ENCODE results near the gene LRBA.
"Not testable (repeated sequence)": the region's sequence is repeated elsewhere in the genome, so short reads cannot be mapped to it uniquely, and the experiment has no call there.

Gene LRBA

GRCh38 chr4:150570862-150571261 is 444.2 kb downstream of the LRBA start:
- H3K27me3 ChIP-seq (ENCODE audit: control insufficient read depth in 1 of 2, insufficient read depth in 2 of 2, low read length in 2 of 2): no peaks in the 10 kb centered on the region
- peaks cover 15% of the 10 kb centered on the region for H3K4me1 ChIP-seq (ENCODE audit: insufficient read depth, low read length)
- H3K27ac ChIP-seq (ENCODE audit: low read depth, low read length): peak overlapping the region; percentile 42
- H3K9ac ChIP-seq (ENCODE audit: low read length): no peak overlapping the region
- no peaks in the 10 kb centered on the region for H3K36me3 ChIP-seq (ENCODE audit: insufficient read depth, low read length)
- no peak overlapping the region for H3K4me3 ChIP-seq (ENCODE audit: low read depth in 1 of 2, low read length in 2 of 2)
- H3K9me3 ChIP-seq (ENCODE audit: low read length): no peaks in the 10 kb centered on the region

GRCh38 chr4:150569998-150570535 is 445.0 kb downstream of the LRBA start:
- H3K36me3 ChIP-seq (ENCODE audit: insufficient read depth, low read length): no peaks in the 10 kb centered on the region
- peaks cover 15% of the 10 kb centered on the region for H3K4me1 ChIP-seq (ENCODE audit: insufficient read depth, low read length)
- no peaks in the 10 kb centered on the region for H3K27me3 ChIP-seq (ENCODE audit: control insufficient read depth in 1 of 2, insufficient read depth in 2 of 2, low read length in 2 of 2)
- no peak overlapping the region for H3K4me3 ChIP-seq (ENCODE audit: low read depth in 1 of 2, low read length in 2 of 2)
- H3K9ac ChIP-seq (ENCODE audit: low read length): no peak overlapping the region
- H3K27ac ChIP-seq (ENCODE audit: low read depth, low read length): peak overlapping the region; percentile 70
- H3K9me3 ChIP-seq (ENCODE audit: low read length): no peaks in the 10 kb centered on the region

GRCh38 chr4:150569384-150569987 is 445.6 kb downstream of the LRBA start:
- Histone ChIP-seq H3K36me3 (ENCODE audit: insufficient read depth, low read length) (no peaks in the 10 kb centered on the region), H3K9ac (ENCODE audit: low read length) (no peak overlapping the region), H3K9me3 (ENCODE audit: low read length) (no peaks in the 10 kb centered on the region), H3K4me3 (ENCODE audit: low read depth in 1 of 2, low read length in 2 of 2) (no peak overlapping the region), H3K27ac (ENCODE audit: low read depth, low read length) (peak overlapping the region; percentile 70), H3K4me1 (ENCODE audit: insufficient read depth, low read length) (peaks cover 15% of the 10 kb centered on the region), H3K27me3 (ENCODE audit: control insufficient read depth in 1 of 2, insufficient read depth in 2 of 2, low read length in 2 of 2) (no peaks in the 10 kb centered on the region)

DNA sequence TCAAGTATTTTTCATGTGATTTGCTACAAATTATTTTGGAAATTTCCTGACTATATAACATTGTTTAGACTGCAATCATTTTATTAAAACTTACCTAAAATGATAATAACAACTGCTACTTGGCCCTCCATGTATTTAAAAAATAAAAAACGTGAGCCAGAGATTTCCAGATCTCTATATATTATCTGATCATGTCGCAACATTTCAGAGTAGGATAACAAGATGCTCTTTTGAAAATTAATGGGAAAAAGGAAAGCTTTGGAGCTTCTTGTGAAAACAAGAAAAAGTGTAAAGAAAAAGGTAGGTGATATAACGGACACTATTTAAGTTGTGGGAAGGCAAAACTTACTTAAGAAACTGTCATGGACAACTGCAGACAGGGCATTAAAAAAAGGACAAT is 448.0 kb downstream of the LRBA start:
- Histone ChIP-seq H3K27me3 (ENCODE audit: control insufficient read depth in 1 of 2, insufficient read depth in 2 of 2, low read length in 2 of 2) (no peaks in the 10 kb centered on the region), H3K4me3 (ENCODE audit: low read depth in 1 of 2, low read length in 2 of 2) (no peak overlapping the region), H3K27ac (ENCODE audit: low read depth, low read length) (no peak overlapping the region), H3K9ac (ENCODE audit: low read length) (no peak overlapping the region), H3K4me1 (ENCODE audit: insufficient read depth, low read length) (peaks cover 18% of the 10 kb centered on the region), H3K9me3 (ENCODE audit: low read length) (no peaks in the 10 kb centered on the region), H3K36me3 (ENCODE audit: insufficient read depth, low read length) (no peaks in the 10 kb centered on the region)

GRCh38 chr4:150564967-150565366 is 450.1 kb downstream of the LRBA start:
- H3K9me3 ChIP-seq (ENCODE audit: low read length); H3K4me3 ChIP-seq (ENCODE audit: low read depth in 1 of 2, low read length in 2 of 2); H3K9ac ChIP-seq (ENCODE audit: low read length); H3K27ac ChIP-seq (ENCODE audit: low read depth, low read length); H3K36me3 ChIP-seq (ENCODE audit: insufficient read depth, low read length); H3K4me1 ChIP-seq (ENCODE audit: insufficient read depth, low read length); H3K27me3 ChIP-seq (ENCODE audit: control insufficient read depth in 1 of 2, insufficient read depth in 2 of 2, low read length in 2 of 2): not testable (repeated sequence)

DNA sequence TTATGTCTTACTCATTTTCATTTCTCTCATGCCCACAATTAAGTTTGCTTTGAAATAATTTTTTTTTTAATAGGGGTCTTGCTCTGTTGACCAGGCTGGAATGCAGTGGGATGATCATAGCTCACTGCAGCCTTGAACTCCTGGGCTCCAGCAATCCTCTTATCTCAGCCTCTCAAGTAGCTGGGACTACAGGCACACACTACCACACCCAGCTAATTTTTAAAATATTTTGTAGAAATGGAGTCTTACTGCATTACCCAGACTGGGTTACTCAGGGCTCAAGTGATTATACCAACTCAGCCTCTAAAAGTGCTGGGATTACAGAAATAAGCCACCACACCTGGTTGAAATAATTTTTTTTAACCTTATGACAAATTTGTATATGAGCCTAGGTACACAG is 452.3 kb downstream of the LRBA start:
- no peaks in the 10 kb centered on the region for H3K36me3 ChIP-seq (ENCODE audit: insufficient read depth, low read length)
- H3K27me3 ChIP-seq (ENCODE audit: control insufficient read depth in 1 of 2, insufficient read depth in 2 of 2, low read length in 2 of 2): no peaks in the 10 kb centered on the region
- H3K4me3 ChIP-seq (ENCODE audit: low read depth in 1 of 2, low read length in 2 of 2): no peak overlapping the region
- H3K9me3 ChIP-seq (ENCODE audit: low read length): no peaks in the 10 kb centered on the region
- no peak overlapping the region for H3K9ac ChIP-seq (ENCODE audit: low read length)
- H3K4me1 ChIP-seq (ENCODE audit: insufficient read depth, low read length): peaks cover 6% of the 10 kb centered on the region
- no peak overlapping the region for H3K27ac ChIP-seq (ENCODE audit: low read depth, low read length)

DNA sequence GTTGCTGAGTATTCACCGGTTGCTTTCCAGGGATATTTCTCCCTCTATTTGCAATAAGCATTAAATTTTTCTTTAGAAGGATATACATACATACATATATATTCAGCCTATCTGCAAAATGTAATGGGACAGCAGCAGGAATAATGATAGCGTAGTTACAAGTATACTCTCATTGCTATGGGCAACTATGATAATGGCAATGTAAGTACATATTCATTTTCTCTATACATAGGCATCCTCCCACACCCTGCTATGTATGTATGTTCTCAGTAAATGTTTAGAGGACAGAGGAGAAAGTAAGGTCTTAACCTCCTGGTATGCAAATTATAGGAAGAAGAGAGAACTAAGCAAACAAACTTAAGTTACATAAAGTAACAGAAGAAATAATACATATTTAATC is 452.8 kb downstream of the LRBA start:
- no peaks in the 10 kb centered on the region for H3K27me3 ChIP-seq (ENCODE audit: control insufficient read depth in 1 of 2, insufficient read depth in 2 of 2, low read length in 2 of 2)
- no peaks in the 10 kb centered on the region for H3K9me3 ChIP-seq (ENCODE audit: low read length)
- peaks cover 6% of the 10 kb centered on the region for H3K4me1 ChIP-seq (ENCODE audit: insufficient read depth, low read length)
- H3K27ac ChIP-seq (ENCODE audit: low read depth, low read length): no peak overlapping the region
- no peak overlapping the region for H3K9ac ChIP-seq (ENCODE audit: low read length)
- H3K4me3 ChIP-seq (ENCODE audit: low read depth in 1 of 2, low read length in 2 of 2): no peak overlapping the region
- no peaks in the 10 kb centered on the region for H3K36me3 ChIP-seq (ENCODE audit: insufficient read depth, low read length)

DNA sequence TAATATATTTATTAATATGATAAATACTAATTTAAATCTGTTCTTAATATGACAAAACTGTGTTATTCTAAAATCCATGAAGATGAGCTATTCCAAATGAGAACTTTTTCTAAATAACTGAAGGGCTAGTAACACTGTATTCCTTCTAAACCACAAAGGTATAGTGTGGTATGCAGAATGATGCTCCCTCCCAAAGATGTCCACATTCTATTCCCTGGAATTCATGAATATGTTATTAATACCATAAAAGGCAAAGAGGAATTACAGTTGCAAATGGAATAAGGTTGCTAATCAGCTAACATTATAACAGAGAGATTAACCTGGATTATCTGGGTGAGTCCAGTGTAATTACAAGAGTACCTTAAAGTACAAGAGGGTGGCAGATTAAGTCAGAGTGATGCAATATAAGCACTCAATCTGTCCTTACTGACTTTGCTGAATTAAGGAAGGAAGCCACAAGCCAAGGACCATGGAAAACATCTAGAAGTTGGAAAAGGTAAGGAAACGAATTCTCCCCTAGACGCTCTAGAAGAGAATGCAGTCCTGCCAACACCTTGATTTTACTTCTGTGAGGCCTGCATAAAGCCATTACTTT is 453.8 kb downstream of the LRBA start:
- Histone ChIP-seq H3K36me3 (ENCODE audit: insufficient read depth, low read length) (no peaks in the 10 kb centered on the region), H3K9ac (ENCODE audit: low read length) (no peak overlapping the region), H3K9me3 (ENCODE audit: low read length) (no peaks in the 10 kb centered on the region), H3K27me3 (ENCODE audit: control insufficient read depth in 1 of 2, insufficient read depth in 2 of 2, low read length in 2 of 2) (no peaks in the 10 kb centered on the region), H3K4me1 (ENCODE audit: insufficient read depth, low read length) (peaks cover 6% of the 10 kb centered on the region), H3K27ac (ENCODE audit: low read depth, low read length) (no peak overlapping the region), H3K4me3 (ENCODE audit: low read depth in 1 of 2, low read length in 2 of 2) (no peak overlapping the region)

GRCh38 chr4:150557811-150558210 is 457.3 kb downstream of the LRBA start:
- not testable (repeated sequence) for H3K4me1 ChIP-seq (ENCODE audit: insufficient read depth, low read length); H3K27me3 ChIP-seq (ENCODE audit: control insufficient read depth in 1 of 2, insufficient read depth in 2 of 2, low read length in 2 of 2); H3K27ac ChIP-seq (ENCODE audit: low read depth, low read length); H3K4me3 ChIP-seq (ENCODE audit: low read depth in 1 of 2, low read length in 2 of 2); H3K9me3 ChIP-seq (ENCODE audit: low read length); H3K9ac ChIP-seq (ENCODE audit: low read length); H3K36me3 ChIP-seq (ENCODE audit: insufficient read depth, low read length)

- Histone ChIP-seq H3K4me1 (ENCODE audit: insufficient read depth, low read length) (peaks cover 12% of the 10 kb centered on the region), H3K9me3 (ENCODE audit: low read length) (no peaks in the 10 kb centered on the region), H3K27me3 (ENCODE audit: control insufficient read depth in 1 of 2, insufficient read depth in 2 of 2, low read length in 2 of 2) (no peaks in the 10 kb centered on the region), H3K4me3 (ENCODE audit: low read depth in 1 of 2, low read length in 2 of 2) (no peak overlapping the region), H3K36me3 (ENCODE audit: insufficient read depth, low read length) (no peaks in the 10 kb centered on the region), H3K9ac (ENCODE audit: low read length) (no peak overlapping the region), H3K27ac (ENCODE audit: low read depth, low read length) (no peak overlapping the region)
Observed at GRCh38 chr4:150547154-150547838, 467.8 kb downstream of the LRBA start.

DNA sequence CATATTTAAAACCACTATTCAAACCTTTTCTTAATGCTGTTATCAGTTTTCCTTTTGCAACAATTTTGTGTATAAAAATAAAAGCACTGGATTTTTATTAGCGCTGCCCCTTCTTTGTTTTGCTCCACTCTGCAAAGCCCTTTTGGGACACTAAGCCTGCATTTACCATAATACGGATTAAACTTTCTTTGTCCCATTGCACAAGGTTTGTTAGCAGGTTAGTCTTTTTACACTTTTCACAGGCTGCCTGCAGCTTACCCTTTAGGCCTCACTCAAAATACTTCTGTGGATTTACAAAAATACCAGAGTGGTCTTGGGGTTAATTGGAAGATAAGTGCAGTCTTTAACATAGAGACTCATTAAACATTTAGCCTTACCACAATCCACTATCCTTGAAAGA is 468.8 kb downstream of the LRBA start:
- H3K4me1 ChIP-seq (ENCODE audit: insufficient read depth, low read length): peaks cover 14% of the 10 kb centered on the region
- H3K27ac ChIP-seq (ENCODE audit: low read depth, low read length): no peak overlapping the region
- H3K36me3 ChIP-seq (ENCODE audit: insufficient read depth, low read length): no peaks in the 10 kb centered on the region
- H3K9me3 ChIP-seq (ENCODE audit: low read length): no peaks in the 10 kb centered on the region
- no peak overlapping the region for H3K9ac ChIP-seq (ENCODE audit: low read length)
- no peaks in the 10 kb centered on the region for H3K27me3 ChIP-seq (ENCODE audit: control insufficient read depth in 1 of 2, insufficient read depth in 2 of 2, low read length in 2 of 2)
- H3K4me3 ChIP-seq (ENCODE audit: low read depth in 1 of 2, low read length in 2 of 2): no peak overlapping the region
